HuH-7 (cell line): ENCODE data around the gene RNASE4.
"Not testable (repeated sequence)": the region's sequence is repeated elsewhere in the genome, so short reads cannot be mapped to it uniquely, and the experiment has no call there.

Source experiments
- DNase-seq: peaks from one replicate; pipeline ENCODE4 v3.0.0; 2011; ENCODE audit warnings: low spot score

Gene RNASE4

GRCh38 chr14:20698934-20699333 is 14.6 kb downstream of the RNASE4 start:
- DNase-seq, result no peak

GRCh38 chr14:20699931-20700330 is 15.6 kb downstream of the RNASE4 start:
- no peak for DNase-seq

- not testable (repeated sequence) for DNase-seq
Observed at GRCh38 chr14:20700965-20701364, 16.6 kb downstream of the RNASE4 start.

- DNase-seq, result no peak
Observed at GRCh38 chr14:20706657-20707355, 22.4 kb downstream of the RNASE4 start.

- no peak for DNase-seq
Observed at GRCh38 chr14:20707622-20708021, 23.3 kb downstream of the RNASE4 start.

GRCh38 chr14:20711261-20711660 is 26.9 kb downstream of the RNASE4 start:
- DNase-seq, result no peak

- no peak for DNase-seq
Observed at GRCh38 chr14:20711685-20712084, 27.3 kb downstream of the RNASE4 start.

- DNase-seq, result no peak
Observed at GRCh38 chr14:20712904-20713303, 28.5 kb downstream of the RNASE4 start.

GRCh38 chr14:20714593-20715250 is 30.4 kb downstream of the RNASE4 start:
- no peak for DNase-seq

- no peak for DNase-seq
Observed at GRCh38 chr14:20719777-20720176, 35.4 kb downstream of the RNASE4 start.

GRCh38 chr14:20720741-20721140 is 36.4 kb downstream of the RNASE4 start:
- DNase-seq, result no peak

- DNase-seq, result no peak
Observed at GRCh38 chr14:20722016-20722415, 37.7 kb downstream of the RNASE4 start.

GRCh38 chr14:20723488-20723887 is 39.1 kb downstream of the RNASE4 start:
- no peak for DNase-seq

GRCh38 chr14:20726121-20726520 is 41.8 kb downstream of the RNASE4 start:
- DNase-seq, result not testable (repeated sequence)

- no peak for DNase-seq
Observed at GRCh38 chr14:20726531-20726930, 42.2 kb downstream of the RNASE4 start.

- DNase-seq, result no peak
Observed at GRCh38 chr14:20730891-20731290, 46.5 kb downstream of the RNASE4 start.

GRCh38 chr14:20732477-20732876 is 48.1 kb downstream of the RNASE4 start:
- no peak for DNase-seq

GRCh38 chr14:20732979-20733635 is 48.7 kb downstream of the RNASE4 start:
- DNase-seq, result no peak

- DNase-seq, result no peak
Observed at GRCh38 chr14:20733684-20734429, 49.5 kb downstream of the RNASE4 start.

- DNase-seq, result no peak
Observed at GRCh38 chr14:20734430-20734806, 50.1 kb downstream of the RNASE4 start.

GRCh38 chr14:20738292-20738691 is 53.9 kb downstream of the RNASE4 start:
- not testable (repeated sequence) for DNase-seq

- no peak for DNase-seq
Observed at GRCh38 chr14:20742132-20742531, 57.8 kb downstream of the RNASE4 start.

GRCh38 chr14:20743556-20743955 is 59.2 kb downstream of the RNASE4 start:
- no peak for DNase-seq
